ENCODE results near the gene CRTC1.
A peak's percentile ranks its signal among the peaks of the same experiment; 100 is the strongest.
"Not testable (repeated sequence)": the region's sequence is repeated elsewhere in the genome, so short reads cannot be mapped to it uniquely, and the experiment has no call there.

CRTC1 gene

DNA sequence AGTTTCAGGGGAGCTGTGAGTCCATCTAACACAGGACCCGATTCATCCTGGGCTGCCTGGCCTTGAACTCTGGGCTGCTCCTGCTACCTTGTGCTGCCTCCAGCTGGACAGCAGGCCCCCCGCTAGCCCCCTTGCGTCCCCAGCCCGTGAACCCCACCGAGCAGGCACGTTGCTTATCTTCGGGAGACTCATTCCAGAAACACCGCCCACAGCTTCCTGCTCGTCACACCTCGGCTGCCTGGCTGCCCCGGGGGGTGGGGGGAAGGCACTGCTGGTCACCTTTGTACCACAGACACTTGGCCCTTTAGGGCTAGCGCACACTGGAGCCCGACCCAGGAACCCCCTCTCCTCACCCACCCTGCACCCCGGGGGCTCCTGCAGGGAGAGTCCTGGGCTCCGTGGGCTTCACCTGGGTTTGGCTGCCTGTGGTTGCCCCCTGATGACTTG lies 48.1 kb downstream of the CRTC1 start:
- DNase-seq = no peak

DNA sequence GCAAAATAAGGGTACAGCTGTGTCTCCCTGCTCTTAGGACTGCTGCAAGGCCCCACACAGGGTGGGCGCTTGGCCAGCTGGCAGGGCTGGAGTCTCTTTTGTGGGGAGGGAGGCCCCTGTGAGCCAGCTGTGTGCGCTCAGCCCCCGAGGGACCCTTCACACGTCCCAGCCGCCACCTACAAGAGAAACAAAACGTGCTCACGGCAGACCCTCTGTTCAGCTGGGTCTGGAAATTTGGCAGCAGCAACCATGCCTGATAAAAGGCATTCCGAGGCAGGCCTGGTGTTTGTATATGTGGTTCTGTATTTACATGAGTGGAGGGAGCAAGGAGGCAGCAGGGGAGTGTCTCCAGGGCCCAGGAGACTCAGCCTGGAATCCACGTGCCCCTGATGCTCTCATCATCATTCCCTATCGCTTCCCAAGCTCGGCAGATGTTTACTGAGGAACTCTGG lies 49.7 kb downstream of the CRTC1 start:
- peak; percentile 42 for DNase-seq

DNA sequence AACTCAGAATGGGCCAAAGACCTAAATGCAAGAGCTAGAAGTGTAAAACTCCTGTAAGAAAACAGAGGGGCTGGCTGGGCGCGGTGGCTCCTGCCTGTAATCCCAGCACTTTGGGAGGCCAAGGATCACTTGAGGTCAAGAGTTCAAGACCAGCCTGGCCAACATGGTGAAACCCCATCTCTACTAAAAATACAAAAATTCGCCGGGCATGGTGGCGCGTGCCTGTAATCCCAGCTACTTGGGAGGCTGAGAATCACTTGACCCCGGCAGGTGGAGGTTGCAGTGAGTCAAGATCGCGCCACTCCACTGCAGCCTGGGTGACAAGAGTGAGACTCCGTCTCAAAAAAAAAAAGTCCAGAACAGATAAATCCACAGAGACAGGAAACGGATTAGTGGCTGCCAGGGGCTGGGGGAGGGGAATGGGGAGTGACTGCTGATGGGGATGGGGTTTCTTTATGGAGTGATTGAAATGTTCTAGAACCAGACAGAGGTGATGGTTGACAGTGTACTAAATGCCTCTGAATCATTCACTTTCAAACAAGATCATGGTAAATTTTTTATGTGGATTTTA lies 50.4 kb downstream of the CRTC1 start:
- not testable (repeated sequence) for DNase-seq

DNA sequence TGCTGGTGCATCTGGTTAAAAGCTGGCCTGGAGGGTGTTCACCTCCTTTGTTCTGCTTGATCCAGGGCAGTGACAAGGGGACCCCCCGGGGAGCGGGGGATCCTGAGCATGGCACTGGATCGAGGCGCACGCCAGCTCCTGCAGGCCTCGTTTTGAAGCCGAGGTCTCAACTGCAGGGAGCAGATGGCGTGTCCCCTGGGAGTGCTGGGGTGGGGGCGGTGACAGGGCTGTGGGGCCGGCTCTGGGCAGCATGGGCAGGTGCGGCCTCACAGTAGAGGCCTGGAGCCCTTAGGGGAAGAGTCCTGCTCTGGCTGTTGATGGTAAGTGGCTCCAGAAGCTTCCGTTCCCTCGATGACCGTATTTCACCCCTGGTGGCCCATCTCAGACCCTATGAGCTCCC lies 51.8 kb downstream of the CRTC1 start:
- no peak for DNase-seq

DNA sequence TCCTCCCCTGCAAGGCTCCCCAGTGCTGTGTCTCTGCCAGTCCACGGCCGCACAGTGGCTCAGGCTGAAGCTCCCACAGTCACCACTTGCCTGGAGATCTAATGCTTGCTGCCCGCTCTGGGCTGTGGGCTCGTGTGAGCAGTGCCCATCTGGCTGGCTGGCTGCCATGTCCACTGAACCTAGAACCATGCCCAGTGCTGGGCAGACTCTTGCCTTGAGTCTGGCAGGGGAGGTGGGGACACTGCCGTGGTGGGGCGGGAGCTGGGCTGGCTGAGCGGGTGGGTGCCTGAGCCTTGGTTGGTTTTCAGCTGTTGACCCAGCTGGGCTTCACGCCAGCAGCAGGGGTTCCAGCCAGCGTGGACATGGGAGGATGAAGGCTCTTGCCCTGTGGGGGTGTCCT lies 52.3 kb downstream of the CRTC1 start:
- no peak for DNase-seq

DNA sequence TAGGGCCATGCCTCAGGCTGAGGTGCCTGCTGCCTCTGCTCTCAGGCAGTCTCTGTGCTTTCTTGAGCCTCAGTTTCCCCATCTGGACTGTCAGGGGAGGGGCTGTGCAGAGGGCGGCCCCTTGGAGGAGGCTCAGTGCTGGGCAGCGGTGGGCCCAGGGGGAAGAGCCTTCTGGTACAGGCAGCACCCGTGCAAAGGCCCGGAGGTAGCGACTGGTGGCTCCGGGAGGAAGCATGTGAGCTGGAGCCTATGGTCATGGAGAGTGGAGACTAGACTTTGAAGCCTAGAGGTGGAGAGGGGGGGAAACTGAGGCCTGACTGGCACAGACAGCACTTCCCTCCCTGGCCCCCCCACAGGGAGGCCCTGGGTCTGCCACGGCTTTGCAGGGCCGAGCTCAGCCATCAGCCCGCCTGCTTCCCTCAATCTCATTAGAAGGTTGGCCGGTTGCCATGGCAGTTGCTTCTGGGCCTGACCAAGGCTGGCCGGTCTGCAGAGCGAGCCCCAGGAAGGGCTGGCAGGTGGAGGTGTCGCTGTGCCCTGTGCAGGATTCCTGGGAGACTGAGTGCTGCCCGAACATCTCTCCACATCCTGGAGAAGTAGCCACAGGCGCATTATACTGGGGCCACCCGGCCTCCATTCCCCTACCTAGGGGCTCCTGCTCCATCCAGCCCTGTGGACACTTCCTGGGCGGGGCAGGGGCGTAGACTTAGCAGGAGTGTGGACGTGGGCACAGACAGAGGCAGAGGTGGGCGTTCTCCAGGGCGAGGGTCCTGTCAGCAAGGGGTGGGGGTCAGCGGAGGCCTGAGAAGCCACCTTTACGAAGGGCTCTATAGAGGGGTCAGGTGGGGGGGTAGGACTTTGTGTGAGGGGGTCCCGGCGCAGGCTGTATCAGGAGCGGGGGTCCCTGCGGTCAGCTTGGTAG lies 53.2 kb downstream of the CRTC1 start:
- DNase-seq = no peak

DNA sequence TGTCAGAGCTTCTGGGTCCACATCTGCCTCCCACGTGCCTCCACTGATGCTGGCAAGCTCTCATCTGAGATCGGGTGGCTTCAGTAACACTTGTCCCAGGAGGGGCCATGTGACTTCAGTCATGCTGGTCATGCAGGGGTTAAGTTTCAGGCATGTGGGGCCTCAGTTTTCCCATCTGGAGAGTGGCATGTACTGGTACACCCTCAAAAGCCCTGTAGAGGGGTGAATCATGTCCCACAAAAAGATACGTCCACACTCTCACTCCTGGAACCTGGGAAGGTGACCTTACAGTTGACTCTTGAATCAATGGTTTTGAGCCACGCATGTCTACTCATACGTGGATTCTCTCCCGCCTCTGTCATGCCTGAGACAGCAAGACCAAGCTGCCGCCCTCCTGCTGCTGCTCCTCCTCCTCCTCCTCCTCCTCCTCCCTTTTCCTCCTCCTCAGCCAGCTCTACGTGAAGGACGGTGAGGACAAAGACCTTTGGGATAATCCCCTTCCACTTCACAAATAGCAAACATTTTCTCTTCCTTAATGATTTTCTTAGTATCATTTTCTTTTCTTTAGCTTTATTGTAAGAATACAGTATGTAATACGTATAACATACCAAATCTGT lies 54.0 kb downstream of the CRTC1 start:
- no peak for DNase-seq

DNA sequence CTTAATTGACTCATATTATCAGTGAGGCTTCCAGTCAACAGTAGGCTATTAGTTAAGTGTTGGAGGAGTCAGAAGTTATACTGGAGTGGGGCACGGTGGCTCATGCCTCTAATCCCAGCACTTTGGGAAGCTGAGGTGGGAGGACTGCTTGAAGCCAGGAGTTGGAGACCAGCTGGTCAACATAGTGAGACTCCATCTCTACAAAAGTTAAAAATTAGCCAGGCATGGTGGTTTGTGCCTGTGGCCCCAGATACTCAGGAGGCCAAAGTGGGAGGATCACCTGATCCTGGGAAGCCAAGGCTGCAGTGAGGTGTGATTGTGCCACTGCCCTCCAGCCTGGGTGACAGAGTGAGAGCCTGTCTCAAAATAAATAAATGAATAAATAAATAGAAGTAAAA lies 54.5 kb downstream of the CRTC1 start:
- no peak for DNase-seq

DNA sequence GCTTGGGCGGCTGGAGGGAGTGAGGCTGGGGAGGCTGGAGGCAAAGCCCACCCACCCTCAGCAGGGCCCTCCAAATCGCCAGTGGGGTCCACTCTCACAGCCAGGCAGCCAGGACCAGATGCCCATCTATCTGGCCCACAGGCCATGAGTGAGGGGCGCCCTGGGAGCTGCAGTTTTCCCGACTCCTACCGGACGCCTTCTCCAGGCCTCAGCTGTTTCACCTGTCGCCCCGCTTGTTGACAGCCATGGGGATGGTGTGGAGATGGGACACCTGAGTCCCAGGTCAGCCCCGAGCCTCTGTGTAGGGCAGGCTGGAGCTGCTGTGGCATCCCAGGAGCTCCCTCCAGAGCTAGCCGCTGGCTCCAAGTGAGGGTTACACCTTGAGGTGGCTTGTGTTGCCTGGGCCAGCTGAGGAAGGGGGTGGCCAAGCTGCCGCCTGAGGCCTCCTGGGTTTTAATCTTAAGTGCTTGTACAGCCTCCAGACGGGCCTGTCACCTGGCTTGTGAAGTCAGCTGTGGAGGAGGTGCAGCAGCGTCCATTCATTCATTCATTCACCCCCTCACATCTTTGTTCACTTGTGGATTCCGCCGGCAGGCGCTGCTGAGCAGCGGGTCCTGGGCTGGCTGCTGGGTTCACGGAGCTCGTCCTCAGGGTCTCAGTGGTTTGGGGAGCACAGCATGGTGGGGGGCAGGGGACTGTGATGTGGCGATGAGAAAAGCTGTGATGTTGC lies 55.6 kb downstream of the CRTC1 start:
- no peak for DNase-seq

DNA sequence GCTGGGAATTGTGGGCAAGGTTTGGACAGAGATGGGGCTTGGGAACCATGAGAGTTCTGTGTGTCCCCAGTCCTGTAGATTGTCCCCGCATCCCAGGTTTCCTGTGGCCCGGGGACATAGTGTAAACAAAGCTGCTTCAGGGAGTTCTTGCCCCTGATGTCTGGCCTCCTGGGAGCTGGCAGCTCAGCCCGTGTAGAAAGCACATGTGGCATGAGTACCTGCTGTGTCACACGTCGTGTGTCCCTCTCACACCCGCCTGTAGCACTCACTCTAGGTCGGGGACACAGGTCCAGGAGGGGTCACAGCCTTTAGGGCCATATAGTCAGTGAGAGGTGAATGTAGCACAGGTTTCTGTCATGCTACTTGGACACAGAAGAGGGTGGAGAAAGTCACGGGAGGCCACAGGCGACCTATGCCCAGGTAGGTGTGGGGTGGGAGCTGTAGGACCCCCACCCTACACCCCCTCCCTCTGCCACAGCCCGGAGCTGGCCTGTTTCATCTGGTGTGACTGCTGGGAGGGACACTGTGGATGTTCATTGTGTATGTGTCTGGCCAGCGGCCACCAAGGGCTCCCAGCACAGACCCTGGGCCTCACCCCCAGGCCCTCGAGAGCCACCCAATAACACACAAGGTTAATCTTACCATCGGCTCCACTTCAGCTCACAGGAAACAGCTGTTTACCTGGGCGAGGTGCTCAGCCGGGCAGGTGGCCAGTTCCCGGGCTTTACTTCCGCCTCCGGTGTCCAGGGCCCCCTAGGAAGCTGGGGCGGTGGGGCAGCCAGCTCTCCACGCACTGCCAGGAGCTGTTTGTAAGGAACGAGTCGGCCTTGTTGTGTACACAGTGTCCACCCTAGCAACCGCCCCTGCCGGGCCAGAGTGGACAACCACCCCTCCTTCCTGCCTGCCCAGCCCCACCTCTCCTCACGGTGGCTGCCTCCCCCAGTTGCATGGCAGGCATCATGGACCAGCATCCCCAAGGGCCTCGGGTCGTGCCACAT lies 57.9 kb downstream of the CRTC1 start:
- no peak for DNase-seq

DNA sequence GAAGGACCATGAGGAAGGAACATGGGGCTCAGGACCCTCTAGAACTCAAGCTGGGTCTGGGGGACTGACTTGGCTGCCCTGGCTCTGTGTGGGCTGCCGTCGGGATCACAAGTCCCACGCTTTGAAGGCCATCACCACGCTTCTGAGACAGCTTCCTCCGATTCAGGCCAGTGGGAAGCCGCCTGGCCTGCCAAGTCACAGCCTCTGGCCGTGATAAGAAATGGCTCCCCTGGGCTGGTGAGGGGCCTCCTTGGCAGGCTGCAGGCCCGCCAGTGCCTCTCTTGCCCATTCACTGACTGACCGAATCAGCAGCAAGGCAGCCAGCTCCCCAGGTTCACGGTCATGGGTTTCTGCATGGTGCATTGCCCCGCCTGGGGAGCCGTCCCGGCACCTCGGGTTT lies 58.8 kb downstream of the CRTC1 start:
- DNase-seq = no peak

DNA sequence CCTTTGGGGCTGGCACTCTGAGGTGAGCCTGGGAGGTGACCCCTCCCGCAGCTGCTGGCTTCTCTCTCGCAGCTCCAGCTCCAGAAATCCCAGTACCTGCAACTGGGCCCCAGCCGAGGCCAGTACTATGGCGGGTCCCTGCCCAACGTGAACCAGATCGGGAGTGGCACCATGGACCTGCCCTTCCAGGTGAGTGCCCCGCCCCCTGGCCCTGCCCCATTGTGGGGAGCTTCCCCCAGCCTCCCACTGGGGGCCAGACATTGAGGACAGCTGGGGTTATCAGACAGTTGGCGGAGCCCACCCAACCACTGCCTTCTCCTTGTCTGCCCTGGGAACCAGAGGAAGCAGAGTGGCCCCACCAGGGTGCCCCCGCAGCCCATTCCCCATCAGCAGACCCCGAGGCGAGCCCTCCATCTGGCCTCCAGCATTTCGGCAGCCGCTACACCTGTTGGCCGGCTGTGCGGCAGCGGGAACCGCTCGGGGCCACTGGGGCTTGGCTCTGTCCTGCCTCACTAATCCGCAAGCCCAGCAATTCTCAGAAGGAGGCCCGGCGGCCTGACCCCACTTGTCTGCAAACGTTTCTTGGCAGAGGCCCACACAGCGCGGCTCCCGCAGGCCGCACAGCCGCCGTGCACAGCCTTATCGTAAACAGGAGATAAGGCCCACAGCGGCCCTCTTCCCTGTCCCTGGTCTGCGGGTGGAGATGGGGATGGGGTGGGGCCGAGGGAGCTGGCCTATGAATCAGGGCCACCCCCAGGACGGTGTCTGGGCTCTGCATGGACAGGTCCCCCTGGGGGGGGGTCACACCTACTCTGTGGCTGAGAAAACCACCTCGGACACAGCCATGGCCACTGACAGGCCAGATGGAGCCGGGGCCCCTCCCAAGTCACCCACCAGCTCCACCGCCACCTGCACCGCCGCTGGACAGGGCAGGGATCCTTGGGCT lies 59.6 kb downstream of the CRTC1 start:
- no peak for DNase-seq

DNA sequence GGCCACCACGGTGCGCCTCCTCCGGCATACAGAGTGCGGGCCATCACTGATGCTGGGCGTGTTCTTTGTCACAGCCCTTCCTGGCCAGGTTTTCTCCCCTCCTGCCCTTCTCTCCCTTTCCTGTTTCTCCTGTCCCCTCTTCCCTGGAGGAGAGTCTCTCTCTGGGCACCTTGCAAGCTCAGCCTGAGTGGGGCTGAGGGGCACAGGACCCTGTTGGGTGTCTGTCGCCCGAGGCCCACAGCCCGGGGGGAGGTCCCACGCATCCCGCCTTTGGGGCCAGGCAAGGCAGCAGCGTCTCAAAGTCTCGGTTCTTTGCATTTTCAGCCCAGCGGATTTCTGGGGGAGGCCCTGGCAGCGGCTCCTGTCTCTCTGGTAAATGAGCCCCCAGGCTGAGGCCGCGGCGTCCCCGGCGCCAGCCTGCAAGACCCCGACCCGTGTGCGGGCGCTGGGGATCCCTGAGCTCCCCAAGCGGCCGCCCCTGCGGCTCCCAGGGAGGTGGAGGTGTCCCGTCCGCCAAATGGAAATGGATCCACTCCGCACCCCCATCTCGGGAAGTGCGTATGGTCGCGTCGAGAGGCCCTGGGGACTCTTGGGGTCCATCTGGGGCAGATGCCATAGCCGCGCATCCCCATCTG lies 60.4 kb downstream of the CRTC1 start:
- DNase-seq = no peak

DNA sequence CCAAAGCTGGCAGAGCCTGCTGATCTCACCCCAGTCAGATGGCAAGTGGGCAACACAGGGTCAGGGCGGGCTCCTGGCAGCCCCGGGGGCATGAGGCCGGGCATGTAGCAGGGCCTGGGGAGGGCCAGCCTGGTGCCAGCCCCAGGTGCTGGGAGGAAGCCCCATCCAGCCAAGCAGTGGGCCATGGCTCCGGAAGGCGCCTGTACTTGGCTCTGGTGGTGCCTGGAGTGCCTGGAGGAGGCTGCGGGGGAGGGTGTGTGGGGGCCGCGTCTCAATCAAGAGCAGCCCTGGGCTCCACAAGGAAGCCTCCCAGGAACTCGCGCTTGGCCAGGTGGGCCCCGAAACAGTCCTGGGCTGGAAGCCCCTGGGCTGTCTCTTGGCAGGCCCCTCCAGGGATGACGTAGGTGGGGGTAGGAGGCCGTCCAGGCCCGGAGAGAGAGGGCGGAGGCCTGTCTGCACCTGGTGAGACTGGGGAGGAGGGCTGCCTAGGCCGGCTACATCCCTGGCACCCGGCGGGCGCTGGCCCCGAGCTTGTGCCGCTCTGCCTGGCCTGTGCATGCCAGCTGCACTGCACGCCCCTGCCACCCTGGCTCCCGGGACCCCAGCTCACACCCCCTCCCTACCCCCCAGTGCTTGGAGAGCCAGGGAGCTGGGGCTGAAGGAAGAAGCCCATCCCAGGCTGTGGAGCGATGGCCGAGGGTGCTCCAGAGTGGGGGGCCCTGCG lies 61.7 kb downstream of the CRTC1 start:
- DNase-seq = no peak

DNA sequence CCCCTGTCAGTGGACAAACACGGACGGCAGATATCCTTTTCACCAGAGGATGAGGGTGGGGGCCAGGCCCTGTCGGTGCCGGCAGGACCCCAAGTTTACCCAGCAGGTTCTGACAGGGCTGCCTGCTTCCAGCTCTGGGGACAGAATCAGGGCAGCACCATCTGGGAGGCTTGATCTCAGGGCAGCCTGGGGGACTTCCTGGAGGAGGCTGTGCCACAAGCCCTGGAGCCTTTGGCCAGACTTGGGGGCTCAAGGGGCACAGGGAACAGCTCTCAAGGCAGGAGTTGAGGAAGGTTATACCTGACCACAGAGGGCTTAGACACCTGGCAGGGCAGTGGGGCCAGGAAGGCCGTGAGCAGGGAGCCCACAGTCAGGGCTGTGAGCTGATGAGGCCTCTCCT lies 62.5 kb downstream of the CRTC1 start:
- no peak for DNase-seq

DNA sequence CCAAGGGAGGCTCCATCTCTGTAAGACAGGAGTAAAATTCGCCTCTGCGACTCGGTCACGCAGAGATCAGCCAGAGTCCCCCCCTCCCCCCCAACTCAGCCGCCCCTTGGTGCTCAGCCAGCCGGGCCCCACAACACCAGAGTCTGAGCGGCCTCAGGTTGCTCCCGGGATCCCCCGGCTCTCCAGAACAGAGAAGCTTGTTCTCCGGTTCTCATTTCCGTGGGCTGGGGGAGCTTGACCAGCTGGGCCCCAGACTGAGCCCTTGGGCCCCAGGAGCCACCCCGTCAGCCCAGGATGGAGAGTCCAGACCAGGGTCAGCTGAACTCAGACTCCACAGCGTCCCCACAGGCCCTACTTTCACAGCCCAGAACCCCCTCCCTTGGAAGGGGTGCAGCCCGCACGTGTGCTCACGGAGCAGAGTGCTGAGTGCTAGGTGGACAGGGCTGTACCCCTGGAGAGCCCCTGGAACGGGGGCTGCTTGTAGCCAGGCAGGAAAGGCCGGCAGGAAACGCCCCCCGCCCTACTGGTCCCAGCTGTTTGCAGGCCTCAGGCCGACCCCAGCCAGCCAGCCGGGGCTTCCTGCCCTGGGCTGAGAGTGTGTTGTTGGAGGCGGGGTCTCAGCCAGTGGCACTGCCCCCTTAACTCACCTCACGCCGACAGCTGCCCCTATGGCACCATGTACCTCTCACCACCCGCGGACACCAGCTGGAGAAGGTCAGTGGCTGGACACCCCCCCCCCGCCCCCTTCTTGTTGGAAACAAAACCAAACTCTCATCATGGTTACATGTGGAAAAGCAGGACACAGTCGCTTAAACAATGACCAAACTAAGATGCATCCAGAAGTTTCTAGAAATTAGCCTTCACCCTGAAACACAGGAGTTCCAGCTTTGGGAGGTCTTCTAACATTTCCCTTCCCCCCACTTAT lies 63.2 kb downstream of the CRTC1 start:
- DNase-seq = no peak

DNA sequence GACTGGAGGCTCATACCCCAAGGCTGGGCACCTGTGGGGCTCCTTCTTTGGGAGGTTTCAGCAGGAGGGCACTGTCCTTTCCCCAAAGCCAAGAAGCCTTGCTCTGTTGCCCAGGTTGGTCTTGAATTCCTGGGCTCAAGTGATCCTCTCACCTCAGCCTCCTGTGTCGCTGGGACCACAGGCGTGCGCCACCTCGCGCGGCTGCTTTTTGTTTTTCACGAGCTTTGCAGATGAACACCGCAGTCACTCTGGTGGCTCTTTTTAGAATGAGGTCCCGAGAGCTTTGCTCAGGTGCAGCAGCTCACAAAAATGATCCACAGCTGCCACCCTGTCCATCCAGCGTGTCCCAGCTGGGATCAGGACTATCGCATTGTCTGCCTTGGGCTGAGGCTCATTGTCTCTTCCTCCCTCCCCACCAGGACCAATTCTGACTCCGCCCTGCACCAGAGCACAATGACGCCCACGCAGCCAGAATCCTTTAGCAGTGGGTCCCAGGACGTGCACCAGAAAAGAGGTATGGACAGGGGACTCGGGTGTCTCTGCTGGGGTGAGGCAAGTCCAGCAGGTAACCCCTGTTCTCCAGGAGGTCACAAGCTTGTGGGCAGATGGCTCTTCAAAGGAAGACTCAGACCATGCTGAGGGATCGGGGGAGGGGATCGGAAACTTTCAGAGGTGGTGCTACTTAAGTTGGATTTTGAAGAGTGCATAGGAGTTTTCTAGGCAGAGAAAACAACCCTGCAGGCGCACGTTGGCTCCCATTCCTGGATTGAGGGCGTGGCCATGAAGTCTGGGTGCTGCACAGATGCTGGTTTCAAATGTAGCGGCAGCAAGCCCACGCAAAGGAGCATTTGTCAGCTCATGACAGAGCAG lies 66.1 kb downstream of the CRTC1 start:
- no peak for DNase-seq

Measured in fibroblast of skin of right quadriceps (primary cell).